ENCODE results near the gene CPE. TPM values are rescaled to one million over a fixed set of nuclear protein-coding genes. Genes with fewer than 3 reads are reported as not detected.

Gene CPE
- total RNA-seq, 1 donor: 79.4 TPM

DNA sequence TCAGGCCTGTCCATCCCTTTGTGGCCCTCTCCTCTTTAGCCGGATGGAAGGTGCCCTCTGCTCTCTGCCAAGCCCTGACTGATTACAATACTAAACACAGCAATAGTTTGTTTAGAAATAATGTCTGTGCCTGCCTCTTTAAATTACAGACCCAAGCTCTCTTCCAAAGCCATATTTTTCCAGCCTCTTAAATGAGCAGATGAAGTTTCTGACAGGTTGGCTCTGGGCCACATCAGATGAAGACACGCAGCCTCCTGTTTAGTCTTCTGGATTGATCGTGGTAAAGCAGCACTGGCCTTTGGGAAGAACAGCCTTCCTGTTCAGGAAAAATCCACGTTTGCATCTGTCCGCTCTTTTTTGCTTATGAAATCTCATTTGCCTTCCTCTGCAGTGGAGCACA is 133.6 kb downstream of the CPE start:
- no peak overlapping the region for H3K4me3 ChIP-seq (ENCODE audit: low read depth, low read length)
- no peak for DNase-seq (ENCODE audit: low read depth)
- TF ChIP-seq, protein P1, sequence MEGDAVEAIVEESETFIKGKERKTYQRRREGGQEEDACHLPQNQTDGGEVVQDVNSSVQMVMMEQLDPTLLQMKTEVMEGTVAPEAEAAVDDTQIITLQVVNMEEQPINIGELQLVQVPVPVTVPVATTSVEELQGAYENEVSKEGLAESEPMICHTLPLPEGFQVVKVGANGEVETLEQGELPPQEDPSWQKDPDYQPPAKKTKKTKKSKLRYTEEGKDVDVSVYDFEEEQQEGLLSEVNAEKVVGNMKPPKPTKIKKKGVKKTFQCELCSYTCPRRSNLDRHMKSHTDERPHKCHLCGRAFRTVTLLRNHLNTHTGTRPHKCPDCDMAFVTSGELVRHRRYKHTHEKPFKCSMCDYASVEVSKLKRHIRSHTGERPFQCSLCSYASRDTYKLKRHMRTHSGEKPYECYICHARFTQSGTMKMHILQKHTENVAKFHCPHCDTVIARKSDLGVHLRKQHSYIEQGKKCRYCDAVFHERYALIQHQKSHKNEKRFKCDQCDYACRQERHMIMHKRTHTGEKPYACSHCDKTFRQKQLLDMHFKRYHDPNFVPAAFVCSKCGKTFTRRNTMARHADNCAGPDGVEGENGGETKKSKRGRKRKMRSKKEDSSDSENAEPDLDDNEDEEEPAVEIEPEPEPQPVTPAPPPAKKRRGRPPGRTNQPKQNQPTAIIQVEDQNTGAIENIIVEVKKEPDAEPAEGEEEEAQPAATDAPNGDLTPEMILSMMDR (IDR thresholded peaks at IDR 0.05; ENCODE audit: insufficient read depth, low read length): no peak

DNA sequence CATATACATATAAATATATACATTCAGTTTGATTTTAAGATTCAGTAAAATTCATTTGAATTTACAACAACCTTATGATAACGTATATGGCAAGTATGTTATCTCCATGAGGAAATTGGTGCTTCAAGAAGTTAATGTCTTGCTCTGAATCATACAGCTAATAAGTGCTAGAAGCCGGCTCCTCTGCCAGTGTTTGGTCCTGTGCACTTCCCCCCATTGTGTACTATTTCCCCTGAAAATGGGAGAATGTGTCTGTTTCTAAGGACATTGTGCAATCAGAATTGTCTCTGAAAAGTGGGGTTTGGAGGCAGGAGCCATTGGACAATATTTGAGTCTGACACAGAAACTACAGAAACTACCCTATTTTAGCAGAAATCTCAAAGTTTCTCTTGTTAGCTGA is 135.9 kb downstream of the CPE start:
- no peak overlapping the region for H3K4me3 ChIP-seq (ENCODE audit: low read depth, low read length)
- TF ChIP-seq, protein P1 (IDR thresholded peaks at IDR 0.05; ENCODE audit: insufficient read depth, low read length): no peak
- no peak for DNase-seq (ENCODE audit: low read depth)

DNA sequence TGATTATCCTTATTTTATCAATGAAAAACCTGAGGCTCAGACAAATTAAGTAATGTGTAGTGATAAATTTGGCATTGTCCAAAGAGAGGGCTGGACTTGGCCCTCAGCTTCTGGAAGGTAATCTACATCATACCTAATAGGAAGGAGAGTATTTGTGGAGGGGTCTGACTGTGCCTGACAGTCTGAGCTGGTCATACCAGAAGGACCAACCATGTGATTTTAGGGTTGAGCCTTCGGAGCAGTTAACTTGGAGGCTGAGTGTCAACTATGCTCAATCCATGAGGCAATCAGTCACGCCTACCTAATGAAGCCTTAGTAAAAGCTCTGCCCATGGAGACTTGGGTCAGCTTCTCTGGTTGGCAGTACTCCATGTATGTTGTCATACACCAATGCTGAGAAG is 136.4 kb downstream of the CPE start:
- H3K4me3 ChIP-seq (ENCODE audit: low read depth, low read length): no peak overlapping the region
- no peak for DNase-seq (ENCODE audit: low read depth)
- TF ChIP-seq, protein P1 (IDR thresholded peaks at IDR 0.05; ENCODE audit: insufficient read depth, low read length): no peak

DNA sequence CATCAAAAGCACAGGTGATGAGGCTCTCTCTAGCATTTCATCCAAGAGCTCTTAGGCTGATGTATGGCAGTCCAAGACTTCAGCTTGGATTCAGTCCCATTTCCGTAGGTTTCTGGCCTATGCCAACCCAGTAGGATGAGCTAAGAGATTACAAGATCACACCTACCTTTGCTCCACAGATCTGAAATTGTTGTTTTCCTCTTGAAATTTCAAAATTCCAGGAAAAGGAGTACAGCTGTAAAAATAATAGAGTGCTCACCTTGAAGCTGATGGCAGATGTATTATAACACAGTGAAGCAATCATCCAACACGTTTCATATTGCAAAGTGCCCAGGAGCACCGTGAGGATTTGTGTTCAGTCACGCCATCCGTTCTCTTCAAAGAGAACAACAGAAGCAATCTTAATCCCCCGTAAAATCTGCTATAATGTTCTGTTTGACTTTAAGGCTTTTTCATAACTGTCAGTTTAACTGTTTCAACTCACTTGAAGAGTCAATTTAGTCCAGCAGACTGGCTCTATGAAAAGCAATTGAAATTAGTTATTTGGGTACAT is 137.5 kb downstream of the CPE start:
- H3K4me3 ChIP-seq (ENCODE audit: low read depth, low read length): no peak overlapping the region
- no peak for DNase-seq (ENCODE audit: low read depth)
- TF ChIP-seq, protein P1 (IDR thresholded peaks at IDR 0.05; ENCODE audit: insufficient read depth, low read length): no peak

DNA sequence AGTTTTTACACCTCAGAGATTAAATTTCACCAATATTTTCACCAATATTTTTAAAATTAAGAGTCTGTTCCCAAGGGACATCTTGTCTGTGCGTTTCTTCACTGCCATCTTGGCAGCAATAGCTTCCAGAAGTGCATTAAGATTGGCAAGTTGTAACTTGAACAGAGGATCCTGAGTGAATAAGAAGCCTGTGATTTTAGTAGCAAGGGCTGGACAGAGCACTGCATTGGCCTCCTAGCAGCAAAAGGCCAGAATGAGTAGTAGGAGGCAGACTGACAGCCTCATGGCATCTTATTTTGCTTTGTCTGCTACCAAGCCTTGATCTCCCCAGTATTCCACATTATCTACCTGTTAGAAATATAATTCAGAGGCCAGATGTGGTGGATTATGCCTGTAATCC is 138.4 kb downstream of the CPE start:
- TF ChIP-seq, protein P1 (IDR thresholded peaks at IDR 0.05; ENCODE audit: insufficient read depth, low read length): no peak
- no peak for DNase-seq (ENCODE audit: low read depth)
- no peak overlapping the region for H3K4me3 ChIP-seq (ENCODE audit: low read depth, low read length)

DNA sequence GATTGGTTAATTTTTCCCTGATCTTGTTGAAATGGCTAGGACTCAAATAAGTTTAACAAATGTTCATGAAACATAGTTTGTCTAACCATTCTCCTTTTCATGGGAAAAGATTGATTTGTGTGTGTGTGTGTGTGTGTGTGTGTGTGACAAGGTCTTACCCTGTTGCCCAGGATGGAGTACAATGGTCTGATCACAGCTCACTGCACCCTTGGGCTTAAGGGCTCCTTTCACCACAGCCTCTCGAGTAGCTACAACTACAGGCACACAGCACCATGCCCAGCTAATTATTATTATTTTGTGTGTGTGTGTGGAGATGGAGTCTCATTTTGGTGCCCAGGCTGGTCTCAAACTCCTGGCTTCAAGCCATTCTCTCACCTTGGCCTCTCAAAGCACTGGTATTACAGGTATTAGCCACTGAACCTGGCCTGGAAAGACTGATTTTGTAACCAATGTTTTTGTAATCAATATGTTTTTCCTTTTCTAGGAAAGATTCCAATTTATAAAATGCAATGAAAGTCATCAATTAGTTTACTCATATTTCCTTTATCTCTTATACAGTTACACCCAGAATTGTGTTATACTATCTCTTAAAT is 139.3 kb downstream of the CPE start:
- no peak overlapping the region for H3K4me3 ChIP-seq (ENCODE audit: low read depth, low read length)
- no peak for DNase-seq (ENCODE audit: low read depth)
- TF ChIP-seq, protein P1 (IDR thresholded peaks at IDR 0.05; ENCODE audit: insufficient read depth, low read length): no peak

DNA sequence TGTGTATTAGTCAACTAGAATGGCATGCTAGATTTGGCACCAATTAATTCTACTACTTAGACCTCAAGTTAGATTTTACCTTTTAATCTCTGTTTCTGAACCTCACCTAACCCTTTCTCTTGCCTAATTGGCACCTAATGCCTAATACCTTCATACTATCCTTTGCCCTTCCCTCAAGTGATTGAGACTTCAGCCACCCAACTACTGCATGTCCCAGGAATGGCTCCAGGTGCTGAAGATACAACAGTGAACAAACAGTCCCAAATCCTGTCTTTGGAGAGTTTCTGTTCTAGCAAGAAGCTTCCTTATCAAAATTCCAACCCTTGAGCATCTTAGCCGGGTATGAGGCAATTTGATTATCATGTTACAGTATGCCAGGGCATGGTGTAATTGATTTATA is 139.9 kb downstream of the CPE start:
- H3K4me3 ChIP-seq (ENCODE audit: low read depth, low read length): no peak overlapping the region
- TF ChIP-seq, protein P1 (IDR thresholded peaks at IDR 0.05; ENCODE audit: insufficient read depth, low read length): no peak
- DNase-seq (ENCODE audit: low read depth): no peak

Measured in fibroblast of the aortic adventitia (primary cell).